Right lung (tissue), 5 donors: Measurements from ENCODE around the gene MBD3L4. TPM values are rescaled to one million over a fixed set of nuclear protein-coding genes. Genes with fewer than 3 reads are reported as not detected.
A peak's percentile ranks its signal among the peaks of the same experiment; 100 is the strongest.
"Not testable (repeated sequence)": the region's sequence is repeated elsewhere in the genome, so short reads cannot be mapped to it uniquely, and the experiment has no call there.

ENCODE experiments used
- DNase-seq, 2 donors: peaks; one replicate each; pipeline ENCODE4 v3.0.0-alpha.2; 2013
- polyA plus RNA-seq, 5 donors: library from polyadenylated mRNA; unstranded; fragments of 120-200 nt; gene quantifications; one replicate each; pipeline versions ENCODE4 v1.2.1 to v1.2.3, GENCODE V29; 2013; ENCODE audit warnings: inconsistent platforms in 1 of 5, low replicate concordance in 1 of 5; ENCODE audit not compliant: insufficient read length in 5 of 5, insufficient read depth in 1 of 5

Gene MBD3L4
- polyA plus RNA-seq, 5 donors, result not detected

GRCh38 chr19:7051421-7051820 is 11.4 kb upstream of the MBD3L4 start:
- not testable (repeated sequence) for DNase-seq

- DNase-seq, result not testable (repeated sequence)
These were observed 9.0 kb upstream of the MBD3L4 start, which contains the start of gene MBD3L2 for GRCh38 chr19:7049021-7049420. Gene MBD3L2 (plus strand): TSS chr19:7049321. CDS start chr19:7049374, 53 bp downstream.

- not testable (repeated sequence) for DNase-seq
These were observed 1.6 kb upstream of the MBD3L4 start for GRCh38 chr19:7041563-7041962.

GRCh38 chr19:7030278-7030677 is 9.7 kb downstream of the MBD3L4 start, which contains the start of gene MBD3L5:
Gene MBD3L5 (plus strand): TSS chr19:7030578. CDS start chr19:7030612, 34 bp downstream.
- DNase-seq, result not testable (repeated sequence)

- not testable (repeated sequence) for DNase-seq
These were observed 11.2 kb downstream of the MBD3L4 start for GRCh38 chr19:7028790-7029189.

GRCh38 chr19:7021331-7021730 is 18.6 kb downstream of the MBD3L4 start, which contains the start of gene MBD3L2B:
Gene MBD3L2B (minus strand): TSS chr19:7021431. CDS start chr19:7021397, 34 bp downstream.
- DNase-seq, result not testable (repeated sequence)

GRCh38 chr19:7018828-7019227 is 21.2 kb downstream of the MBD3L4 start:
- DNase-seq, result no peak

- DNase-seq, result no peak
These were observed 26.3 kb downstream of the MBD3L4 start for GRCh38 chr19:7013678-7014077.

- no peak for DNase-seq
These were observed 29.0 kb downstream of the MBD3L4 start for GRCh38 chr19:7010722-7011593.

- DNase-seq, result no peak
These were observed 32.1 kb downstream of the MBD3L4 start for GRCh38 chr19:7007859-7008258.

GRCh38 chr19:7006135-7006704 is 33.8 kb downstream of the MBD3L4 start:
- no peak for DNase-seq

- DNase-seq, result peak; percentile 6 to 31
These were observed 35.6 kb downstream of the MBD3L4 start for GRCh38 chr19:7004313-7004931.

GRCh38 chr19:7000816-7001215 is 39.2 kb downstream of the MBD3L4 start:
- DNase-seq, result no peak

- DNase-seq, result no peak
These were observed 39.6 kb downstream of the MBD3L4 start for GRCh38 chr19:7000333-7000732.

- no peak for DNase-seq
These were observed 40.0 kb downstream of the MBD3L4 start for GRCh38 chr19:6999933-7000332.

GRCh38 chr19:6997679-6998445 is 42.1 kb downstream of the MBD3L4 start:
- no peak for DNase-seq

- DNase-seq, result no peak
These were observed 43.2 kb downstream of the MBD3L4 start for GRCh38 chr19:6996810-6997209.

- DNase-seq, result no peak
These were observed 44.9 kb downstream of the MBD3L4 start for GRCh38 chr19:6995054-6995453.

GRCh38 chr19:6988257-6988656 is 51.7 kb downstream of the MBD3L4 start:
- no peak for DNase-seq

- no peak for DNase-seq
These were observed 52.1 kb downstream of the MBD3L4 start for GRCh38 chr19:6987850-6988249.
